ENCODE measurements around the gene OR2H1.

Gene OR2H1

GRCh38 chr6:29465279-29465678 lies 8.3 kb downstream of the OR2H1 start:
- H3K27me3 ChIP-seq (ENCODE audit: control insufficient read depth, insufficient read depth, low read length), result no peaks in the 10 kb centered on the region
- H2AFZ ChIP-seq, result no peak overlapping the region
- no peaks in the 10 kb centered on the region for H3K4me1 ChIP-seq
- H3K4me2 ChIP-seq (ENCODE audit: low read length), result no peak overlapping the region
- H3K9me3 ChIP-seq (ENCODE audit: control insufficient read depth, low read length), result no peaks in the 10 kb centered on the region
- H3K4me3 ChIP-seq (ENCODE audit: low read depth, low read length), result no peak overlapping the region
- no peak overlapping the region for H3K27ac ChIP-seq
- no peak overlapping the region for H3K9ac ChIP-seq
- no peaks in the 10 kb centered on the region for H3K79me2 ChIP-seq
- H3K36me3 ChIP-seq (ENCODE audit: control insufficient read depth, insufficient read depth, low read length), result no peaks in the 10 kb centered on the region
- TF ChIP-seq, protein P1, sequence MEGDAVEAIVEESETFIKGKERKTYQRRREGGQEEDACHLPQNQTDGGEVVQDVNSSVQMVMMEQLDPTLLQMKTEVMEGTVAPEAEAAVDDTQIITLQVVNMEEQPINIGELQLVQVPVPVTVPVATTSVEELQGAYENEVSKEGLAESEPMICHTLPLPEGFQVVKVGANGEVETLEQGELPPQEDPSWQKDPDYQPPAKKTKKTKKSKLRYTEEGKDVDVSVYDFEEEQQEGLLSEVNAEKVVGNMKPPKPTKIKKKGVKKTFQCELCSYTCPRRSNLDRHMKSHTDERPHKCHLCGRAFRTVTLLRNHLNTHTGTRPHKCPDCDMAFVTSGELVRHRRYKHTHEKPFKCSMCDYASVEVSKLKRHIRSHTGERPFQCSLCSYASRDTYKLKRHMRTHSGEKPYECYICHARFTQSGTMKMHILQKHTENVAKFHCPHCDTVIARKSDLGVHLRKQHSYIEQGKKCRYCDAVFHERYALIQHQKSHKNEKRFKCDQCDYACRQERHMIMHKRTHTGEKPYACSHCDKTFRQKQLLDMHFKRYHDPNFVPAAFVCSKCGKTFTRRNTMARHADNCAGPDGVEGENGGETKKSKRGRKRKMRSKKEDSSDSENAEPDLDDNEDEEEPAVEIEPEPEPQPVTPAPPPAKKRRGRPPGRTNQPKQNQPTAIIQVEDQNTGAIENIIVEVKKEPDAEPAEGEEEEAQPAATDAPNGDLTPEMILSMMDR (IDR thresholded peaks at IDR 0.05), result no peak

DNA sequence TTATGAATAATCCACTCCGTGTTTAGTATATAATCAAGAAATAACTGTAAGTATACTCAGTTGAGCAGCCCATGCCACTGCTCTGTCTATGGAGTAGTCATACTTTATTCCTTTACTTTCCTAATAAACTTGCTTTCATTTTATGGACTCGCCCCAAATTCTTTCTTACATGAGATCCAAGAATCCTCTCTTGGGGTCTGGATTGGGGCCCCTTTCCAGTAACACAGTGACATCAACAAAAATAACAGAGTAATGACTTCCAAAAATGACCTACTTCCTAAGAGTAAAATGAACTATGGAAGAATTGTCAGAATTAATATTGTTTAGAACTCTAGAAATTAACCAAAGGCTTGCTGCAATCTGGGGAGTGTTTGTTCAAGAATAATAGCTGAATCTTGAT lies 8.8 kb downstream of the OR2H1 start:
- Histone ChIP-seq H3K36me3 (ENCODE audit: control insufficient read depth, insufficient read depth, low read length) (no peaks in the 10 kb centered on the region), H3K27me3 (ENCODE audit: control insufficient read depth, insufficient read depth, low read length) (no peaks in the 10 kb centered on the region), H3K9ac (no peak overlapping the region), H3K9me3 (ENCODE audit: control insufficient read depth, low read length) (no peaks in the 10 kb centered on the region), H2AFZ (no peak overlapping the region), H3K4me3 (ENCODE audit: low read depth, low read length) (no peak overlapping the region), H3K27ac (no peak overlapping the region), H3K4me2 (ENCODE audit: low read length) (no peak overlapping the region), H3K4me1 (no peaks in the 10 kb centered on the region), H3K79me2 (no peaks in the 10 kb centered on the region)
- TF ChIP-seq, protein P1 (IDR thresholded peaks at IDR 0.05), result no peak

- Histone ChIP-seq H2AFZ (no peak overlapping the region), H3K36me3 (ENCODE audit: control insufficient read depth, insufficient read depth, low read length) (no peaks in the 10 kb centered on the region), H3K4me2 (ENCODE audit: low read length) (no peak overlapping the region), H3K4me3 (ENCODE audit: low read depth, low read length) (no peak overlapping the region), H3K9ac (no peak overlapping the region), H3K9me3 (ENCODE audit: control insufficient read depth, low read length) (no peaks in the 10 kb centered on the region), H3K79me2 (no peaks in the 10 kb centered on the region), H3K27me3 (ENCODE audit: control insufficient read depth, insufficient read depth, low read length) (no peaks in the 10 kb centered on the region), H3K27ac (no peak overlapping the region), H3K4me1 (no peaks in the 10 kb centered on the region)
- TF ChIP-seq, protein P1 (IDR thresholded peaks at IDR 0.05), result no peak
These were observed 9.3 kb downstream of the OR2H1 start for GRCh38 chr6:29466241-29466640.

- Histone ChIP-seq H3K4me2 (ENCODE audit: low read length) (no peak overlapping the region), H3K27ac (no peak overlapping the region), H2AFZ (no peak overlapping the region), H3K27me3 (ENCODE audit: control insufficient read depth, insufficient read depth, low read length) (no peaks in the 10 kb centered on the region), H3K4me1 (no peaks in the 10 kb centered on the region), H3K9ac (no peak overlapping the region), H3K9me3 (ENCODE audit: control insufficient read depth, low read length) (no peaks in the 10 kb centered on the region), H3K4me3 (ENCODE audit: low read depth, low read length) (no peak overlapping the region), H3K36me3 (ENCODE audit: control insufficient read depth, insufficient read depth, low read length) (no peaks in the 10 kb centered on the region), H3K79me2 (no peaks in the 10 kb centered on the region)
- TF ChIP-seq, protein P1 (IDR thresholded peaks at IDR 0.05), result no peak
These were observed 18.0 kb downstream of the OR2H1 start for GRCh38 chr6:29474996-29475395.

DNA sequence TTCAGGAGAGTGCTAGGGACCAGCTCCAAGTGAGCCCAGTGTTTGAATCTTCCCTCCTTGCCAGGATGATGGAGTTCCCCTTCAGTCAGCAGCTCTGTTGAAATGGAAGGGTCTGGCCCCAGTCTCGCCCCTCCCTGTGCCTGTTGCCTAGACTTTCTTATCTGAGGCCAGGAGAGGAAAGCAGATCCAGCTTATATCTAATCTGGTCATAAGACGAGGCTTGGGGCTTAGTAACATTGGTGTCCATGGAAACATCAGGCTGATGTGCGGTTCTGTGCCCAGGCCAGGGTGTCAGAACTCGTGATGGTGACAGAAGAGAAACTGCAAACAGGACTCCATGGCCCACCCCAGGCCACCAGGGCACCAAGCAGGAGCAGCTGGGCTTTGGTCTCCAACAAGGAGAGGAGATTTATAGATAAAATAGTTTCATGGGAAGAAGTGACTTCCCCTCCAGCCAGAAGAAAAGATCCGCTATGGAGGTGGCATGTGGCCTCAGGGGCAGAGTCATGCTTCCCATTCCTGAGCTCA lies 21.0 kb downstream of the OR2H1 start:
- no peak overlapping the region for H3K9ac ChIP-seq
- H3K4me1 ChIP-seq, result no peaks in the 10 kb centered on the region
- H3K36me3 ChIP-seq (ENCODE audit: control insufficient read depth, insufficient read depth, low read length), result no peaks in the 10 kb centered on the region
- TF ChIP-seq, protein P1 (IDR thresholded peaks at IDR 0.05), result no peak
- no peaks in the 10 kb centered on the region for H3K9me3 ChIP-seq (ENCODE audit: control insufficient read depth, low read length)
- H2AFZ ChIP-seq, result no peak overlapping the region
- no peaks in the 10 kb centered on the region for H3K79me2 ChIP-seq
- H3K27me3 ChIP-seq (ENCODE audit: control insufficient read depth, insufficient read depth, low read length), result no peaks in the 10 kb centered on the region
- no peak overlapping the region for H3K4me3 ChIP-seq (ENCODE audit: low read depth, low read length)
- H3K4me2 ChIP-seq (ENCODE audit: low read length), result no peak overlapping the region
- no peak overlapping the region for H3K27ac ChIP-seq

Measured in parathyroid adenoma (tissue), 2 donors.